GM12801 (cell line): ENCODE data around the gene FGG.

Experiments used
- CTCF ChIP-seq: IDR thresholded peaks from one replicate; pipeline ENCODE4 v1.5.1; 2011; ENCODE audit warnings: control low read depth; ENCODE audit not compliant: insufficient read length; ENCODE audit errors: extremely low read depth

The FGG gene

DNA sequence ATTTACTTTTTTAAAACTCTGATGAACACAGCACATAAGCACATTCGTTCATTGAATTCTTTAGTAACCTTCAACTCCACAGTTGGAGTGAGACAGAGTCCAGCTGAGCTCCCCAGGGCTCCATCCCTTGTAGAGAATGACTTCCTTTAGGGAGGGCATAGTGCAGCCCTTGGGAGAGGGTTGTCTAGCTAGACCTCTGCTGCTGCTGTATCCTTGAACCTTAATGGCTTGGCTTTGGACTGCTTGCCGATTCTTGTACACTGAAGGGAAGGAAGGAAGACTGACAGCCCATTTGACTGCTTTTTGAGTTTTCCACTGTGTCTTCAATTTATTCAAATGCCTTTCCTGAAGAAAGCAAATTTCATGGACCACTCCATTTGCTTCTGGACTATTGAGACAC lies 19.4 kb upstream of the FGG start:
- TF ChIP-seq CTCF, result no peak

- TF ChIP-seq CTCF, result no peak
Observed at GRCh38 chr4:154630324-154630723, 17.9 kb upstream of the FGG start.

- TF ChIP-seq CTCF, result no peak
Observed at GRCh38 chr4:154626793-154627484, 14.5 kb upstream of the FGG start.

DNA sequence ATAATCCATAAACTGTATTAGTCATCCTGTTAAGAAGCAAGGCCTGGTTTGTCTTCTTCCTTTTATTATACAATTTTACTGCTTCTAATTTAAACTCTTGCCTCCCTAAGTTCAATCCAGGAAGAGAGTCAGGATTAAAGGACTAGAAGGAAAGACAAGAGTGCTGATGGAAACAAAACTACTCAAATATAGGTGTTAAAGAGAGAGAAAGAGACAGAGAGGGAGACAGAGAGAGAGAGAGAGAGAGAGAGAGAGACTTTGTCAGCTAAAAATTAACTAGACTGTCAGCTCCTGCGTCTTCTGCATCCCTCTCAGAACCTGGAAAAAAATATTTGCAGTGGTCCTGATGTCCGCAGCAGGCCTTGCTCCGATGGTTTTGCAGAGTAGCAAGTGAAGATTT lies 13.5 kb upstream of the FGG start:
- no peak for TF ChIP-seq CTCF

GRCh38 chr4:154623995-154624394 lies 11.5 kb upstream of the FGG start:
- TF ChIP-seq CTCF, result no peak

- TF ChIP-seq CTCF, result no peak
Observed at GRCh38 chr4:154623436-154623835, 11.0 kb upstream of the FGG start.

DNA sequence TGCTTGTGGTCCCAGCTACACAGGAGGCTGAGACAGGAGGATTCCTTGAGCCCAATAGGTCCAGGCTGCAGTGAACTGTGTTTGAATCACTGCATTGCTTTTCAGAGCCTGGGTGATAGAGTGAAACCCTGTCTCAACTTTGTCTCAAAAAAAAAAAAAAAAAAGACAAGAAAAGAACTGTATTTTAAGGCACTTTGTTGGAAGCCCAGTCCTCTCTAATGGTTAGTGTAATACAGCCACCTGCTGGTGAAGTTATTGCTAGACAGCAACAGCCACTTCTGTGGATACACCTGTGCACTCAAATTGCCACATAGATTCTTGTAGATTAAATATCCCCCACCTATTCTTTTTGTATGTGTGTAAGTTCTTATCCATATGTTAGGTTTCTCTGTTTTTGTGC lies 10.1 kb upstream of the FGG start:
- no peak for TF ChIP-seq CTCF
